Heart right ventricle (tissue), 16 donors: ENCODE results near the gene P4HA2. TPM values are rescaled to one million over a fixed set of nuclear protein-coding genes. Genes with fewer than 3 reads are reported as not detected.

Experiments
- ATAC-seq, 8 donors: fragments of 200-7000 bp; cut with Tn5 transposase; one replicate each; pipeline ENCODE4 v1.9.1; 2020; ENCODE audit warnings: mild to moderate bottlenecking in 8 of 8, moderate library complexity in 8 of 8, moderate number of reproducible peaks in 1 of 8
- DNase-seq, 2 donors: peaks; one replicate each; pipeline ENCODE4 v3.0.0-alpha.2; 2020
- H3K27ac ChIP-seq, 10 donors: fragments of 200-600 bp; sonication (generic) in 2 of 10; one replicate each; pipeline versions ENCODE4 v1.5.0 to v1.8.0; 2020 to 2022; ENCODE audit warnings: mild to moderate bottlenecking in 3 of 10
- H3K27me3 ChIP-seq, 7 donors: fragments of 200-600 bp; one replicate each; pipeline ENCODE4 v1.8.0; 2021 to 2022; ENCODE audit warnings: mild to moderate bottlenecking in 2 of 7
- H3K36me3 ChIP-seq, 9 donors: fragments of 200-600 bp; sonication (generic) in 1 of 9; one replicate each; pipeline versions ENCODE4 v1.5.0 to v1.8.0; 2020 to 2022; ENCODE audit warnings: mild to moderate bottlenecking in 2 of 9
- H3K4me1 ChIP-seq, 9 donors: fragments of 200-600 bp; sonication (generic) in 1 of 9; one replicate each; pipeline versions ENCODE4 v1.5.0 to v1.8.0; 2020 to 2022; ENCODE audit warnings: mild to moderate bottlenecking in 4 of 9
- H3K4me3 ChIP-seq, 10 donors: fragments of 200-600 bp; sonication (generic) in 2 of 10; one replicate each; pipeline versions ENCODE4 v1.5.0 to v1.8.0; 2020 to 2022; ENCODE audit warnings: mild to moderate bottlenecking in 7 of 10, moderate library complexity in 2 of 10
- H3K9me3 ChIP-seq, 11 donors: fragments of 200-600 bp in 10 of 11; sonication (generic) in 2 of 11; one replicate each; pipeline versions ENCODE4 v1.5.0 to v1.8.0; 2013 to 2022; ENCODE audit warnings: mild to moderate bottlenecking in 2 of 11, control low read depth in 1 of 11, moderate library complexity in 1 of 11
- WGBS, 2 donors: extraction: QIAGEN DNeasy Blood & Tissue Kit; methylation state at CpG; one replicate each; pipeline ENCODE4 v1.1.7; 2013; ENCODE audit warnings: inconsistent platforms in 1 of 2; 5-methylcytosine and 5-hydroxymethylcytosine counted together
- intact Hi-C, 10 donors: fragments of 100-400 bp; cut with DNase I; formaldehyde crosslinking; loops; one replicate each; pipeline versions ENCODE4 v1.11.1 to v1.14.2; 2022
- polyA plus RNA-seq, 2 donors: library from polyadenylated mRNA; stranded (reverse); fragments of 200-250 nt; gene quantifications; one replicate each; pipeline ENCODE4 v1.2.3, GENCODE V29; 2013
- total RNA-seq, 10 donors: library from RNA; stranded (reverse); fragmentation: NEBNext Ultra II Directional in 3 of 10; extraction: Animal tissue kit (Norgen Biotek cat#: 25700) in 3 of 10; gene quantifications; one replicate each; pipeline versions ENCODE4 v1.2.1 to v1.2.4, GENCODE V29; 2021 to 2023
- TF ChIP-seq, protein P1 (sequence below), 9 donors: fragments of 200-600 bp; sonication (generic) in 2 of 9; IDR thresholded peaks; one replicate each; pipeline versions ENCODE4 v1.5.0 to v1.8.0; 2021 to 2022; ENCODE audit warnings: antibody characterized with exemption in 9 of 9, mild to moderate bottlenecking in 5 of 9, moderate library complexity in 1 of 9
- donor health status: Arrhythmogenic right ventricular cardiomyopathy.
- donor health status: ischemic (EF 13 %, LVEDD 7.1; RV severe dilation, severe dysfunction).
- donor health status: healthy with polysubstance abuse.
- donor health status: DM: no; HTN: yes; CAD: no.
- donor health status: DM: no; HTN: no; CAD: no.
- donor health status: ischemic (EF 25% LVEDD 6.9; RV normal size, moderate dysfunction).
- donor health status: ischemic (EF 25% LVEDD 5.7; RV mildly dilated, moderate dysfunction).
- donor health status: healthy.
- donor health status: DM: yes; HTN: yes; CAD: no.
- donor health status: Ischemic cardiomyopathy.
- donor health status: ischemic (EF 35%, LVEDD 5.7; RV mildly dilated, moderate dysfunction).
- donor health status: nonischemic (EF 11% LVEDD 7.7; RV severe dilation, severe dysfunction).
- donor health status: DM: yes; HTN: yes; CAD: no.
- donor health status: PGD.
- donor health status: ischemic (EF 29% LVEDD 5.4; RV normal size, mild dysfunction).
- donor health status: nonischemic (EF 23%, LVEDD 6.1; RV moderate dilation, normal function).

Gene P4HA2
- total and polyA plus RNA-seq, 12 donors = 27.2 to 97.0 (median 52.4) TPM

DNA sequence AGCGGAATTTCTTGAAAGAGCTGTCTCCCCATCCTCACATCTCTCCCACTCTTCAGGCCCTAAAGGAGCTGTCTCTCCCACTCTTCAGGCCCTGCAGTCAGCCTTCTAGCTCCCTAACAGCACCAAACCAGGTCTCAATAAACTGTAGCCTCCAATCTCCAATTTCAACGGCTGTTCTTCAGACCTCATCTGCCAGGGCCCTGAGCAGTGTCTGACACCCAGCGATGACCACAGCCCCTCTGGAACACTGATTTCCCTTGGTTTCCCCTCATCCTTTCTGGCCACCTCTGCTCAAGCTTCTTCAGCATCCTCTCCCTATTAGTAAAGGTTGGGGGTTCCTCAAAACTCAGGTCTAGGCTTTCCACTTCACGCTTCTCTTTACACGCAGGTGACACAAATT, 1.6 kb upstream of the P4HA2 start:
- Histone ChIP-seq H3K9me3 (no peaks in the 10 kb centered on the region), H3K4me1 (peaks cover 19 to 48% (median 31%) of the 10 kb centered on the region in 9 donors), H3K27ac (peak overlapping the region in 6 of 10 donors; percentile 22 to 99 (median 94)), H3K36me3 (no peaks in the 10 kb centered on the region), H3K4me3 (no peak overlapping the region), H3K27me3 (peaks cover 0 to 16% (median 0%) of the 10 kb centered on the region in 7 donors)
- intact Hi-C loops = loop anchor here in 3 of 10 donors (5.0 kb wide), 3 partner anchors 37 to 63 kb away; partner anchors contain the start of gene SLC22A4 (in 2 of the 3)
- DNase-seq = peak in 1 of 2 donors; percentile 3
- WGBS, 2 donors = 96% methylated on average over 5 of the region's 5 CpGs
- ATAC-seq = no peak
- TF ChIP-seq, protein P1, sequence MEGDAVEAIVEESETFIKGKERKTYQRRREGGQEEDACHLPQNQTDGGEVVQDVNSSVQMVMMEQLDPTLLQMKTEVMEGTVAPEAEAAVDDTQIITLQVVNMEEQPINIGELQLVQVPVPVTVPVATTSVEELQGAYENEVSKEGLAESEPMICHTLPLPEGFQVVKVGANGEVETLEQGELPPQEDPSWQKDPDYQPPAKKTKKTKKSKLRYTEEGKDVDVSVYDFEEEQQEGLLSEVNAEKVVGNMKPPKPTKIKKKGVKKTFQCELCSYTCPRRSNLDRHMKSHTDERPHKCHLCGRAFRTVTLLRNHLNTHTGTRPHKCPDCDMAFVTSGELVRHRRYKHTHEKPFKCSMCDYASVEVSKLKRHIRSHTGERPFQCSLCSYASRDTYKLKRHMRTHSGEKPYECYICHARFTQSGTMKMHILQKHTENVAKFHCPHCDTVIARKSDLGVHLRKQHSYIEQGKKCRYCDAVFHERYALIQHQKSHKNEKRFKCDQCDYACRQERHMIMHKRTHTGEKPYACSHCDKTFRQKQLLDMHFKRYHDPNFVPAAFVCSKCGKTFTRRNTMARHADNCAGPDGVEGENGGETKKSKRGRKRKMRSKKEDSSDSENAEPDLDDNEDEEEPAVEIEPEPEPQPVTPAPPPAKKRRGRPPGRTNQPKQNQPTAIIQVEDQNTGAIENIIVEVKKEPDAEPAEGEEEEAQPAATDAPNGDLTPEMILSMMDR (IDR thresholded peaks at IDR 0.05) = no peak

DNA sequence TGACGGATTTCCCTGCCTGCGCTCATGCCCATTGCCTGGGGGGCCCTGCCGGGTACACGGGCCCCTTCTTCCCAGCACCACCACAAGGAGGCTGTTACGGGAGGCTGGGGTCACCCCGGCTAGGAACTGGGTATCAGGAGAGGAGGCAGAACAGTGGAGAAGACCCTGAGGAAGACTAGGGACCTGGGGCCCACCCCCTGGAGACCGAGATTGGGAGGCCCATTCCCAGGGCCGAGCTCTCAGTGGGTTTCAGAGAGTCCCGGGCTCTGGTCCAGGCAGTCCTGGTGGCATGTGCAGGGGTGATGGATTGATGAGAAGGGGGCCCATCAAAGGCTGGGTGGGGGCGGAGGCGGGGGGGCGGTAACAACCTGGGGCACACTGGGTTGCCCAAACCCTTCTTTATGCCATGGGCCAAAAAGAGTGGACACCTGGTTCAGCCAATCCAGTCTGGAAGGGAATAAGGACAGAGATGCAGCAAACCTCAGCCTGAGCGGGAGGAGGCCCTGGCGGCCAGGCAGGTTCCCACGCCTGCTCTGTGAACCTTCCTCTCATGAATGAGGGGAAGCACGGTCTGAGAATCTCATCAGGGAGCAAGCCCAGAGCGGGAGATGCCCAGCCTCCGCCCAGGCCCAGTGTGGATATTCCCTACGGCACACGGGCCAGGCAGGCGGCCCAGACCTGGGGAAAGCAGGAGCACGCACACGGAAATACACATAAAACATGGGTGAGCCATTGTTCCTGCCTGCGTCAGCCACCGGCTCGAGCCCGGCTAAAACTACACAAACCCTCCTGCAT, 785 bp upstream of the P4HA2 start:
- Histone ChIP-seq H3K4me1 (peaks cover 24 to 54% (median 39%) of the 10 kb centered on the region in 9 donors), H3K27ac (peak overlapping the region; percentile 77 to 99 (median 94)), H3K36me3 (no peaks in the 10 kb centered on the region), H3K4me3 (peak overlapping the region; percentile 59 to 98 (median 88)), H3K9me3 (no peaks in the 10 kb centered on the region), H3K27me3 (peaks cover 0 to 16% (median 0%) of the 10 kb centered on the region in 7 donors)
- WGBS, 2 donors = 51 to 61% methylated on average over 27 of the region's 27 CpGs
- intact Hi-C loops = loop anchor here in 3 of 10 donors (5.0 kb wide), 3 partner anchors 36 to 64 kb away; partner anchors contain the start of gene SLC22A4 (in 2 of the 3)
- peak; percentile 47 to 48 for DNase-seq
- peak in 6 of 8 donors; percentile 11 to 65 (median 36) for ATAC-seq
- TF ChIP-seq, protein P1 (IDR thresholded peaks at IDR 0.05) = no peak

DNA sequence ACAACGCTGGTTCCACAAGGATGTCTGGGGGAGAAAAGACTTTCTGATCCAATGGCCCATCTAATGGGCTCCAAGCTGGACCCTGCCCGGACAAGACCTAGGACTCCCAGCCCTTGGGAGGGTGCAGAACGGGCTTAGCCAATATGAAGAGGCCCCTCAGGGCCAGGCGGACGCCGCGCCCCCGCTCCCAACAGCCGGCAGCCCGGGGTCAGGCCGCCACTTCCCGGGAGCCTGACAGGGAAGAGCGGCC, 493 bp downstream of the P4HA2 start:
- peaks cover 30 to 67% (median 49%) of the 10 kb centered on the region in 9 donors for H3K4me1 ChIP-seq
- intact Hi-C loops = loop anchor here in 3 of 10 donors (5.0 kb wide), 3 partner anchors 35 to 65 kb away; partner anchors contain the start of gene SLC22A4 (in 2 of the 3)
- ATAC-seq (peak in 3 of 8 donors; percentile 64 to 76 (median 73)), DNase-seq (no peak)
- H3K9me3 ChIP-seq = no peaks in the 10 kb centered on the region
- peak overlapping the region; percentile 59 to 98 (median 88) for H3K4me3 ChIP-seq
- peaks cover 0 to 16% (median 0%) of the 10 kb centered on the region in 7 donors for H3K27me3 ChIP-seq
- no peaks in the 10 kb centered on the region for H3K36me3 ChIP-seq
- peak overlapping the region; percentile 77 to 99 (median 94) for H3K27ac ChIP-seq
- 0 to 1% methylated on average over 13 of the region's 13 CpGs for WGBS, 2 donors
- TF ChIP-seq, protein P1 (IDR thresholded peaks at IDR 0.05) = no peak

DNA sequence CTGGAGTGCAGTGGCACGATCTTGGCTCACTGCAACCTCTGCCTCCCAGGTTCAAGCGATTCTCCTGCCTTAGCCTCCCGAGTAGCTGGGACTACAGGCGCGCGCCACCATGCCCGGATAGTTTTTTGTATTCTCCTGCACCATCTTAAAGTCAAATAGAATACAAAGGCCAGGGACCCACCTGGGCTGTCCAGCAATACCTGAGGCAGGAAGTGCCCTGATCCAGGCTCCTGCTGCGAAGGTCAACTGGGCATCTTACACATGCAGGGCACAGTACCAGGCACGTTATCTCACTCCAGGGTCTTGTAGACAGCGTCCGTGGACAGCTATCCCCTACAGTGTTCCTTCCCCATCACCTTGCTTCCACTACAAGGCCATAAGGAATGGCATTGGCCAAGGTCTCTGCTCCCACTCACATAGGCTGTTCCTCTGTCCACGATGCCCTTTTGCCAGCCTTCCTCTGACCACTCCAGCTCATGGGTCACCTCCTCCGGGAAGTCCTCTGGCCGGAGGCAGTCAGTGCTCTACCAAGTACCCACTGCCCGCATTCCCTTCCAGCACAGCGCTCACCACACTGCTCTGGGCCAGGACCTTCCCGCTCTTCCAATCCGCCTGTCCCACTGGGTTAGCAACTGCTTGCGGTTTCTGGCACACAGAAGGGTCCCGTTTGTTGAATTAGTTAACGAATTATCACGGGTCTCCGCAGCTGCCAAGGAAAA, 978 bp downstream of the P4HA2 start:
- no peaks in the 10 kb centered on the region for H3K9me3 ChIP-seq
- H3K36me3 ChIP-seq = no peaks in the 10 kb centered on the region
- DNase-seq (peak; percentile 25 to 31), ATAC-seq (peak in 5 of 8 donors; percentile 5 to 35 (median 20))
- H3K4me3 ChIP-seq = peak overlapping the region; percentile 59 to 98 (median 88)
- intact Hi-C loops = loop anchor here in 3 of 10 donors (5.0 kb wide), 3 partner anchors 34 to 66 kb away; partner anchors contain the start of gene SLC22A4 (in 2 of the 3)
- TF ChIP-seq, protein P1 (IDR thresholded peaks at IDR 0.05) = no peak
- peaks cover 0 to 16% (median 0%) of the 10 kb centered on the region in 7 donors for H3K27me3 ChIP-seq
- 60 to 61% methylated on average over 23 of the region's 23 CpGs for WGBS, 2 donors
- H3K4me1 ChIP-seq = peaks cover 33 to 72% (median 53%) of the 10 kb centered on the region in 9 donors
- peak overlapping the region in 9 of 10 donors; percentile 90 to 99 (median 95) for H3K27ac ChIP-seq
